B cell (primary cell): Measurements from ENCODE around the gene RALB.

Experiments used
- EZH2 ChIP-seq: IDR thresholded peaks from 2 replicates; pipeline ENCODE4 v1.6.1; 2012; ENCODE audit warnings: borderline replicate concordance, low read depth, mild to moderate bottlenecking, moderate library complexity, low read length; ENCODE audit not compliant: insufficient read depth, poor library complexity, severe bottlenecking
- TF ChIP-seq, protein P1 (sequence below): fragments of 200-600 bp; IDR thresholded peaks from one replicate; pipeline ENCODE4 v1.8.0; 2022; ENCODE audit warnings: antibody characterized with exemption, mild to moderate bottlenecking

DNA sequence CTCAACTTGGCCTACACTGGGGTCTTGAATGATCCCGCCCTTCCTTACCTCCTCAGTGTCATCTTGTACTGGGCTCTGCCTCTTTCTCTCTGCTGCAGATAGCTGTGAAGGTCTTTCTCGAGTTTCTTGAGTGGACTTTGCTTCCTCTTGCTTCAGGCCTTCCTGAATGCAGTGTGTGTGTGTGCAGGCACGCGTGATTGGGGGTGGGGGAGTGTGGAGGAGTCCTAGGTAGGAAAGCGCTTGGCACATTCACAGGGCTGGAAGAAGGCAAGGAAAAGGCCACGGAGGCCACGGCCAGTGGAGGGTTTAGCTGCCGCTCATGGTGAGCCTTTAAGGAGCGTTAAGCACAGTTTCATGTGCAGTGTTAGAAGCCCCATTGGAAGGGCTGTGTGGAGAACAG lies 5.5 kb downstream of the RALB start:
- TF ChIP-seq, protein P1, sequence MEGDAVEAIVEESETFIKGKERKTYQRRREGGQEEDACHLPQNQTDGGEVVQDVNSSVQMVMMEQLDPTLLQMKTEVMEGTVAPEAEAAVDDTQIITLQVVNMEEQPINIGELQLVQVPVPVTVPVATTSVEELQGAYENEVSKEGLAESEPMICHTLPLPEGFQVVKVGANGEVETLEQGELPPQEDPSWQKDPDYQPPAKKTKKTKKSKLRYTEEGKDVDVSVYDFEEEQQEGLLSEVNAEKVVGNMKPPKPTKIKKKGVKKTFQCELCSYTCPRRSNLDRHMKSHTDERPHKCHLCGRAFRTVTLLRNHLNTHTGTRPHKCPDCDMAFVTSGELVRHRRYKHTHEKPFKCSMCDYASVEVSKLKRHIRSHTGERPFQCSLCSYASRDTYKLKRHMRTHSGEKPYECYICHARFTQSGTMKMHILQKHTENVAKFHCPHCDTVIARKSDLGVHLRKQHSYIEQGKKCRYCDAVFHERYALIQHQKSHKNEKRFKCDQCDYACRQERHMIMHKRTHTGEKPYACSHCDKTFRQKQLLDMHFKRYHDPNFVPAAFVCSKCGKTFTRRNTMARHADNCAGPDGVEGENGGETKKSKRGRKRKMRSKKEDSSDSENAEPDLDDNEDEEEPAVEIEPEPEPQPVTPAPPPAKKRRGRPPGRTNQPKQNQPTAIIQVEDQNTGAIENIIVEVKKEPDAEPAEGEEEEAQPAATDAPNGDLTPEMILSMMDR: no peak
- TF ChIP-seq EZH2: no peak
